Aorta (tissue), 5 donors: Measurements from ENCODE around the gene RHCG. TPM values are rescaled to one million over a fixed set of nuclear protein-coding genes. Genes with fewer than 3 reads are reported as not detected.

ENCODE experiments used
- ATAC-seq: fragments of 200-7000 bp; cut with Tn5 transposase; one replicate; pipeline ENCODE4 v1.9.1; 2022; ENCODE audit warnings: moderate library complexity; ENCODE audit not compliant: low FRiP score
- DNase-seq, 2 donors: peaks; one replicate each; pipeline ENCODE4 v3.0.0-alpha.2; 2020
- H3K27ac ChIP-seq, 2 donors: one replicate each; pipeline ENCODE4 v1.5.1; 2013; ENCODE audit warnings: low read length in 2 of 2, mild to moderate bottlenecking in 2 of 2, moderate library complexity in 2 of 2, control low read depth in 1 of 2, inconsistent platforms in 1 of 2, low read depth in 1 of 2
- H3K27me3 ChIP-seq, 2 donors: one replicate each; pipeline ENCODE4 v1.6.1; 2013; ENCODE audit warnings: control low read depth in 1 of 2, low read length in 1 of 2, mild to moderate bottlenecking in 1 of 2, moderate library complexity in 1 of 2; ENCODE audit not compliant: insufficient read depth in 2 of 2, control insufficient read depth in 1 of 2
- H3K36me3 ChIP-seq, 2 donors: one replicate each; pipeline ENCODE4 v1.6.1; 2013; ENCODE audit warnings: control low read depth in 1 of 2, low read length in 1 of 2, mild to moderate bottlenecking in 1 of 2; ENCODE audit not compliant: insufficient read depth in 2 of 2, control insufficient read depth in 1 of 2
- H3K4me1 ChIP-seq, 2 donors: one replicate each; pipeline ENCODE4 v1.6.1; 2013; ENCODE audit warnings: low read length in 2 of 2, control low read depth in 1 of 2, mild to moderate bottlenecking in 1 of 2, moderate library complexity in 1 of 2; ENCODE audit not compliant: insufficient read depth in 2 of 2, control insufficient read depth in 1 of 2
- H3K4me3 ChIP-seq, 2 donors: one replicate each; pipeline ENCODE4 v1.5.1; 2013; ENCODE audit warnings: low read length in 2 of 2, control low read depth in 1 of 2, mild to moderate bottlenecking in 1 of 2
- H3K9me3 ChIP-seq: one replicate; pipeline ENCODE4 v1.6.1; 2013; ENCODE audit warnings: mild to moderate bottlenecking, low read length; ENCODE audit not compliant: control insufficient read depth
- WGBS, 2 donors: extraction: QIAGEN DNeasy Blood & Tissue Kit; methylation state at CpG; one replicate each; pipeline ENCODE4 v1.1.7; 2013; 5-methylcytosine and 5-hydroxymethylcytosine counted together
- intact Hi-C, 2 donors: fragments of 100-400 bp; cut with DNase I; formaldehyde crosslinking; loops; one replicate each; pipeline versions ENCODE4 v1.14.2 to v1.15.0; 2022
- polyA plus RNA-seq, 2 donors: library from polyadenylated mRNA; stranded (reverse); fragments of 200-250 nt; gene quantifications; one replicate each; pipeline ENCODE4 v1.2.3, GENCODE V29; 2013
- total RNA-seq, 2 donors: library from RNA; stranded (reverse); fragmentation: NEBNext Ultra II Directional; extraction: Animal tissue kit (Norgen Biotek cat#: 25700); gene quantifications; one replicate each; pipeline ENCODE4 v1.2.1, GENCODE V29; 2021
- donor health status: healthy with polysubstance abuse.
- donor health status: Bipolar disorder and iron deficiency.
- donor health status: DM: no; HTN: no; CAD: no.
- donor health status: DM: no; HTN: no; CAD: no.
- donor health status: DM: yes; HTN: yes; CAD: no.

Gene RHCG
- total and polyA plus RNA-seq, 4 donors: 1.0 to 2.1 TPM; not detected in 2

GRCh38 chr15:89436560-89437311 is 59.6 kb downstream of the RHCG start:
- ATAC-seq (no peak), DNase-seq (no peak)
- no peak overlapping the region for H3K4me3 ChIP-seq
- no peaks in the 10 kb centered on the region for H3K9me3 ChIP-seq
- WGBS, 2 donors: 46 to 53% methylated on average over 7 of the region's 7 CpGs
- no peaks in the 10 kb centered on the region for H3K4me1 ChIP-seq
- H3K27ac ChIP-seq: no peak overlapping the region
- intact Hi-C loops: loop anchor here (10.0 kb wide), 1 partner anchor 232 kb away; no protein-coding TSS in a partner anchor
- no peaks in the 10 kb centered on the region for H3K27me3 ChIP-seq
- H3K36me3 ChIP-seq: no peaks in the 10 kb centered on the region

GRCh38 chr15:89435362-89435761 is 61.0 kb downstream of the RHCG start:
- Histone ChIP-seq H3K4me1 (no peaks in the 10 kb centered on the region), H3K9me3 (no peaks in the 10 kb centered on the region), H3K27ac (no peak overlapping the region), H3K4me3 (no peak overlapping the region), H3K27me3 (no peaks in the 10 kb centered on the region), H3K36me3 (no peaks in the 10 kb centered on the region)
- WGBS, 2 donors: 65 to 67% methylated on average over 8 of the region's 8 CpGs
- no peak for DNase-seq
- intact Hi-C loops: loop anchor here (10.0 kb wide), 1 partner anchor 231 kb away; no protein-coding TSS in a partner anchor
- no peak for ATAC-seq

GRCh38 chr15:89433686-89434085 is 62.7 kb downstream of the RHCG start:
- intact Hi-C loops: loop anchor here (10.0 kb wide), 1 partner anchor 229 kb away; no protein-coding TSS in a partner anchor
- ATAC-seq: no peak
- H3K27me3 ChIP-seq: peaks cover 0 to 2% of the 10 kb centered on the region in 2 donors
- DNase-seq: no peak
- no peak overlapping the region for H3K4me3 ChIP-seq
- H3K27ac ChIP-seq: no peak overlapping the region
- WGBS, 2 donors: 64 to 87% methylated on average over 2 of the region's 2 CpGs
- H3K9me3 ChIP-seq: no peaks in the 10 kb centered on the region
- no peaks in the 10 kb centered on the region for H3K36me3 ChIP-seq
- H3K4me1 ChIP-seq: no peaks in the 10 kb centered on the region

DNA sequence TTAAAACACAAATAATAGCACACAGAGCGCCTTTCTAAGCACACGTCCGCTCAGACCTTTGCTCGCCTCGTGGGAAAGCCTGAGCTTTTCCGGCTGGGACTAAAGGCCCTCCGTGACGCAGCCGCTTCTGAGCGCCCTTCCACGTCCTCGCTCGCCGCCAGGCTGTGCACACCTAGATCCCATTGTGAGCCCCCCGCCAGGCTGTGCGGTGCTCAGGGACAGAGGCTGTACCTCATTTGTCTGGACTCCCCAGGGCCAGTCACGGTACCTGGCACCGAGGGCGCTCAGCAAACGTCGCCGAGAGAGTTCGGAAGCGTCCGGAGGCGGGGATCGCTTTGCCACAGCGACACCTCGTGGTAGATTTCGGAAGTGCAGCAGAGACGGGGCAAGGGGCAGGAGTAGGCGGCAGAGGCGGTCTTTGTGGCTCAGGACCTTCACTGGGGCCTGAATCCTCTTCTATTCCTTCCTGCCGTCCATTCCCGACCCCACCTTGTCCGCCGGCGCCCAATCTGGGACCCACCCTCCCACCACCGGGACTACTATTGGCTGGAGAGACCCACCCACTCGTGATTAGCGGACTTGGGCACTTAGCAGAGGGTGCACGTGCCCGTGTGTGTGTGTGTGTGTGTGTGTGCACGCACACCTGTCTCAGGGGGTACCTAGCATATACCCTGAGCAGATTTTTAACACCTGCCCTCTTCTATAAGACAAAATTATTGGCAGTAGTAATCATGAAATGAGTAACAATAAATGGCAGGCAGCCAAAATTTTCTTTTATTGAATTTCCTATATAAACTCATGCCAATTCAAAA is 65.6 kb downstream of the RHCG start:
- no peak overlapping the region for H3K27ac ChIP-seq
- no peaks in the 10 kb centered on the region for H3K4me1 ChIP-seq
- peak; percentile 93 for ATAC-seq
- peak overlapping the region in 1 of 2 donors; percentile 6 for H3K4me3 ChIP-seq
- DNase-seq: peak; percentile 88 to 96
- intact Hi-C loops: loop anchor here (1.0 to 10.0 kb wide), 3 partner anchors 72 to 226 kb away; no protein-coding TSS in a partner anchor
- H3K9me3 ChIP-seq: no peaks in the 10 kb centered on the region
- no peaks in the 10 kb centered on the region for H3K36me3 ChIP-seq
- H3K27me3 ChIP-seq: peaks cover 0 to 2% of the 10 kb centered on the region in 2 donors
- WGBS, 2 donors: 2% methylated on average over 44 of the region's 44 CpGs

- intact Hi-C loops: loop anchor here (1.0 to 10.0 kb wide), 3 partner anchors 71 to 225 kb away; no protein-coding TSS in a partner anchor
- Histone ChIP-seq H3K4me3 (no peak overlapping the region), H3K27ac (no peak overlapping the region), H3K4me1 (no peaks in the 10 kb centered on the region), H3K9me3 (no peaks in the 10 kb centered on the region), H3K36me3 (no peaks in the 10 kb centered on the region), H3K27me3 (peaks cover 0 to 2% of the 10 kb centered on the region in 2 donors)
- ATAC-seq: no peak
- 72 to 79% methylated on average over 2 of the region's 2 CpGs for WGBS, 2 donors
- no peak for DNase-seq
Measured at GRCh38 chr15:89429986-89430385, 66.4 kb downstream of the RHCG start.

- DNase-seq: no peak
- ATAC-seq: no peak
- 62 to 67% methylated on average over 1 of the region's 1 CpG for WGBS, 2 donors
- H3K36me3 ChIP-seq: no peaks in the 10 kb centered on the region
- H3K9me3 ChIP-seq: no peaks in the 10 kb centered on the region
- H3K27ac ChIP-seq: no peak overlapping the region
- intact Hi-C loops: no loop called here
- no peaks in the 10 kb centered on the region for H3K4me1 ChIP-seq
- no peak overlapping the region for H3K4me3 ChIP-seq
- H3K27me3 ChIP-seq: peaks cover 0 to 2% of the 10 kb centered on the region in 2 donors
Measured at GRCh38 chr15:89429023-89429422, 67.4 kb downstream of the RHCG start.

- Histone ChIP-seq H3K36me3 (no peaks in the 10 kb centered on the region), H3K9me3 (no peaks in the 10 kb centered on the region), H3K27ac (no peak overlapping the region), H3K4me3 (no peak overlapping the region), H3K27me3 (peaks cover 0 to 2% of the 10 kb centered on the region in 2 donors), H3K4me1 (no peaks in the 10 kb centered on the region)
- WGBS, 2 donors: 60 to 68% methylated on average over 2 of the region's 2 CpGs
- intact Hi-C loops: no loop called here
- DNase-seq (no peak), ATAC-seq (no peak)
Measured at GRCh38 chr15:89428246-89428645, 68.1 kb downstream of the RHCG start.

DNA sequence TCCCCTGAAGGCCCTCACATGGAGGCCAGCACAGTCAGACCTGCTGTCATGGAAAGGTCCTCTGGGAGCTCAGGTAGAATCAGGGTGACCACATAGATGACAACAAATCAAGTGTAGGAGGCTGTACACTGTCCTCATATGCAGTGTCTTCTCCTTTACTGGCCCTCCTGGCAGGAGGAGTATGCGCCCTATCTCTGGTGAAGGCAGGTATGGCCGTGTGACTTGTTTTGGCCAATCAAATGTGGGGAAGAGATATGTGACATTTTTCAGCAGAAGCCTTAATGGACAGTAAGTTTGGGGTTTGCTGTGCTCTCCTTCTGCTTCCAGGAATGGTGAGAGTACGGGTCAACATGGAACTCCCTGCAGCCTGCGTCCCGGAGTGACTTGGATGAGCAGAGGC is 69.9 kb downstream of the RHCG start:
- no peaks in the 10 kb centered on the region for H3K9me3 ChIP-seq
- ATAC-seq: no peak
- intact Hi-C loops: no loop called here
- no peak for DNase-seq
- H3K4me3 ChIP-seq: no peak overlapping the region
- H3K36me3 ChIP-seq: no peaks in the 10 kb centered on the region
- peaks cover 0 to 2% of the 10 kb centered on the region in 2 donors for H3K27me3 ChIP-seq
- 88 to 96% methylated on average over 5 of the region's 5 CpGs for WGBS, 2 donors
- H3K4me1 ChIP-seq: no peaks in the 10 kb centered on the region
- no peak overlapping the region for H3K27ac ChIP-seq
